K562 (cell line): Measurements from ENCODE around the gene SLC25A42. TPM values are rescaled to one million over a fixed set of nuclear protein-coding genes. Genes with fewer than 3 reads are reported as not detected.

Experiments
- ATAC-seq: fragments of 200-7000 bp; cut with Tn5 transposase; 3 replicates; pipeline ENCODE4 v1.9.1; 2020; ENCODE audit warnings: moderate library complexity
- BruUV-seq: library from RNA; stranded (reverse); fragments of 400-500 nt; replicated peaks from 2 replicates; lab custom pipeline; 2021; lab: Mats Ljungman, UMichigan
- CTCF ChIA-PET: fragments of 300-600 bp; formaldehyde crosslinking; extraction: SDS; loops from one replicate; lab custom pipeline; 2021; ENCODE audit warnings: low intra/inter-chr PET ratio; lab: Yijun Ruan, JAX
- POLR2A ChIA-PET: fragments of 300-600, 350-650 bp; sonication (Branson Sonifier 250); formaldehyde crosslinking; extraction: SDS; loops from one replicate; lab custom pipeline; 2021; ENCODE audit warnings: antibody characterized with exemption, inconsistent platforms; lab: Yijun Ruan, JAX
- DNase-seq, 4 experiments: peaks; one replicate each; pipeline versions ENCODE4 v3.0.0 to v3.0.0-alpha.2; 2011 to 2018; ENCODE audit warnings: low spot score in 3 of 4, mixed read lengths in 3 of 4; ENCODE audit errors: extremely low read depth in 1 of 4
- FAIRE-seq: peaks from 2 replicates; lab custom pipeline; 2011; peaks lifted over from hg19 to GRCh38; lab: Jason Lieb, UNC
- H2AFZ ChIP-seq: 2 replicates; pipeline ENCODE4 v1.6.0; 2011; ENCODE audit warnings: low read depth, low read length, control low read depth, inconsistent platforms
- H3K27ac ChIP-seq: fragments of 200-600 bp; 3 replicates; pipeline ENCODE4 v1.8.0; 2011; ENCODE audit warnings: low read depth, mild to moderate bottlenecking, control low read depth, inconsistent platforms, low read length, moderate library complexity, mixed read lengths; ENCODE audit errors: extremely low read depth
- H3K27me3 ChIP-seq, 2 experiments: fragments of 300-600 bp in 1 of 2; 2 replicates in 1 of 2; 3 replicates in 1 of 2; pipeline versions ENCODE4 v1.6.0 to v1.8.0; 2011; ENCODE audit warnings: inconsistent platforms in 2 of 2, low read length in 2 of 2, mild to moderate bottlenecking in 1 of 2, mixed read lengths in 1 of 2, moderate library complexity in 1 of 2; ENCODE audit not compliant: control insufficient read depth in 2 of 2, insufficient read depth in 2 of 2
- H3K36me3 ChIP-seq: fragments of 300-600 bp; 3 replicates; pipeline ENCODE4 v1.8.0; 2011; ENCODE audit warnings: mild to moderate bottlenecking, low read length, inconsistent platforms; ENCODE audit not compliant: control insufficient read depth, insufficient read depth
- H3K4me1 ChIP-seq, 2 experiments: fragments of 200-600 bp in 1 of 2; replicated peaks in 1 of 2; 2 replicates in 1 of 2; 3 replicates in 1 of 2; pipeline versions ENCODE4 v1.5.1 to v1.8.0; 2011; ENCODE audit warnings: inconsistent platforms in 2 of 2, low read length in 2 of 2, mild to moderate bottlenecking in 1 of 2, mixed read lengths in 1 of 2, moderate library complexity in 1 of 2; ENCODE audit not compliant: control insufficient read depth in 2 of 2, insufficient read depth in 2 of 2
- H3K4me2 ChIP-seq: 2 replicates; pipeline ENCODE4 v1.6.1; 2011; ENCODE audit warnings: low read length, control low read depth, inconsistent platforms, mixed read lengths; ENCODE audit not compliant: insufficient read depth
- H3K4me3 ChIP-seq: fragments of 200-600 bp; sonication (generic), shearing (Covaris generic); 2 replicates; pipeline ENCODE4 v1.5.1; 2016; ENCODE audit warnings: control low read depth, inconsistent platforms
- H3K79me2 ChIP-seq: fragments of 200-600 bp; 3 replicates; pipeline ENCODE4 v1.8.0; 2011; ENCODE audit warnings: low read length, inconsistent platforms; ENCODE audit not compliant: control insufficient read depth, insufficient read depth
- H3K9ac ChIP-seq, 2 experiments: 2 replicates each; pipeline versions ENCODE4 v1.6.0 to v1.6.1; 2011; ENCODE audit warnings: low read depth in 2 of 2, low read length in 2 of 2, control low read depth in 1 of 2, inconsistent platforms in 1 of 2, mild to moderate bottlenecking in 1 of 2, mixed read lengths in 1 of 2; ENCODE audit not compliant: insufficient read depth in 1 of 2
- H3K9me1 ChIP-seq: one replicate; pipeline ENCODE4 v1.6.0; 2011; ENCODE audit warnings: inconsistent platforms, mild to moderate bottlenecking, low read length, moderate library complexity; ENCODE audit not compliant: control insufficient read depth, insufficient read depth
- H3K9me3 ChIP-seq: replicated peaks from 2 replicates; pipeline ENCODE4 v1.5.1; 2011; ENCODE audit warnings: low read depth, low read length, inconsistent platforms; ENCODE audit not compliant: control insufficient read depth, insufficient read depth
- H4K20me1 ChIP-seq: replicated peaks from 2 replicates; pipeline ENCODE4 v1.6.1; 2011; ENCODE audit warnings: low read length, inconsistent platforms, mixed read lengths; ENCODE audit not compliant: control insufficient read depth, insufficient read depth
- ATF1 ChIP-seq, 2 experiments: fragments of 450-650 bp in 1 of 2; IDR thresholded peaks; 2 replicates each; pipeline ENCODE4 v1.6.1; 2016; ENCODE audit warnings: missing compliant biosample characterization in 1 of 2, missing genetic modification characterization in 1 of 2
- BMI1 ChIP-seq: fragments of 150-350 bp; IDR thresholded peaks from 2 replicates; pipeline ENCODE4 v1.6.1; 2014; ENCODE audit warnings: low read length
- ESRRA ChIP-seq: fragments of 450-650 bp; IDR thresholded peaks from 2 replicates; pipeline ENCODE4 v1.6.1; 2014; ENCODE audit warnings: low read depth, mild to moderate bottlenecking, moderate library complexity, borderline replicate concordance
- FOXK2 ChIP-seq, 2 experiments: fragments of 450-650 bp; IDR thresholded peaks in 1 of 2; conservative IDR thresholded peaks in 1 of 2; 2 replicates each; pipeline ENCODE4 v1.6.1; 2016; ENCODE audit warnings: low read depth in 2 of 2, mild to moderate bottlenecking in 1 of 2
- HNRNPLL ChIP-seq: fragments of 200-400 bp; formaldehyde crosslinking; IDR thresholded peaks from 2 replicates; pipeline ENCODE4 v1.6.1; 2017; ENCODE audit warnings: low read length, low read depth, mild to moderate bottlenecking; ENCODE audit not compliant: poor library complexity, severe bottlenecking
- LCOR ChIP-seq: sonication (generic); formaldehyde crosslinking; IDR thresholded peaks from 2 replicates; pipeline ENCODE4 v1.8.0; 2022; ENCODE audit warnings: mild to moderate bottlenecking, missing genetic modification reagents
- NCOA2 ChIP-seq, 2 experiments: fragments of 450-650 bp; IDR thresholded peaks; 2 replicates each; pipeline ENCODE4 v1.6.1; 2018; ENCODE audit warnings: mild to moderate bottlenecking in 2 of 2, moderate library complexity in 1 of 2; ENCODE audit not compliant: partially characterized antibody in 2 of 2
- NCOA6 ChIP-seq: fragments of 450-650 bp; IDR thresholded peaks from 2 replicates; pipeline ENCODE4 v1.6.1; 2017; ENCODE audit warnings: mild to moderate bottlenecking
- PHF21A ChIP-seq: fragments of 450-650 bp; IDR thresholded peaks from 2 replicates; pipeline ENCODE4 v1.6.1; 2017; ENCODE audit warnings: low read depth, borderline replicate concordance
- SMARCA4 ChIP-seq: fragments of 450-650 bp; IDR thresholded peaks from 2 replicates; pipeline ENCODE4 v1.6.1; 2016
- U2AF1 ChIP-seq: fragments of 200-400 bp; formaldehyde crosslinking; optimal IDR thresholded peaks from 2 replicates; pipeline ENCODE3; 2017; ENCODE audit warnings: mild to moderate bottlenecking, low read depth, low read length, moderate library complexity
- YBX1 ChIP-seq: fragments of 450-650 bp; IDR thresholded peaks from 2 replicates; pipeline ENCODE4 v1.7.1; 2016; ENCODE audit warnings: mild to moderate bottlenecking
- ZNF347 ChIP-seq: fragments of 450-650 bp; formaldehyde crosslinking; IDR thresholded peaks from 2 replicates; pipeline ENCODE4 v1.4.0; 2020; ENCODE audit warnings: low read depth, mild to moderate bottlenecking, moderate library complexity
- ZNF431 ChIP-seq: sonication (generic); formaldehyde crosslinking; IDR thresholded peaks from 2 replicates; pipeline ENCODE4 v1.8.0; 2022; ENCODE audit warnings: mild to moderate bottlenecking, missing genetic modification reagents
- WGBS: fragments of 100-300 bp; shearing (Covaris generic); methylation state at CpG from one replicate; pipeline ENCODE4 v1.1.6; 2016; ENCODE audit warnings: low coverage, mixed read lengths; ENCODE audit not compliant: insufficient coverage; ENCODE audit errors: missing lambda C conversion rate; 5-methylcytosine and 5-hydroxymethylcytosine counted together
- in situ Hi-C: fragments of 300-500 bp; cut with MboI; formaldehyde crosslinking; loops from 4 replicates; pipeline ENCODE4 v1.15.0; 2018; ENCODE audit warnings: inconsistent platforms, mixed read lengths
- intact Hi-C: fragments of 100-400 bp; cut with micrococcal nuclease; formaldehyde crosslinking; loops from 2 replicates; pipeline ENCODE4 v1.14.2; 2022
- polyA plus RNA-seq, 8 experiments: library from polyadenylated mRNA; depleted of rRNA in 4 of 8; stranded (reverse) in 5 of 8; unstranded in 3 of 8; fragments of >200 nt; fragmentation: Nextera tagmentation in 2 of 8; fragmentation: Illumina TruSeq in 1 of 8; extraction: Ambion mirVana in 2 of 8; extraction: Trizol in 1 of 8; gene quantifications; 2 replicates each; pipeline versions ENCODE4 v1.2.1 to v1.2.3, GENCODE V29; 2011 to 2014; ENCODE audit warnings: inconsistent platforms in 1 of 8, missing spikeins in 1 of 8
- total RNA-seq, 7 experiments: library from RNA; depleted of rRNA in 6 of 7; stranded (reverse); fragments of >200 nt in 6 of 7; fragmentation: Illumina TruSeq in 2 of 7; extraction: Trizol in 2 of 7; gene quantifications; 2 replicates each; pipeline versions ENCODE4 v1.2.1 to v1.2.3, GENCODE V29; 2011 to 2021; ENCODE audit warnings: low replicate concordance in 1 of 7
- TF ChIP-seq, protein P1 (sequence below): fragments of 450-650 bp; formaldehyde crosslinking; IDR thresholded peaks from 2 replicates; pipeline ENCODE4 v1.4.0; 2022; ENCODE audit warnings: missing genetic modification characterization
- TF ChIP-seq, protein P2 (sequence below), 2 experiments: fragments of 150-350 bp in 1 of 2; IDR thresholded peaks; 2 replicates each; pipeline ENCODE4 v1.6.1; 2012 to 2016; ENCODE audit warnings: low read depth in 2 of 2, low read length in 2 of 2, mild to moderate bottlenecking in 1 of 2, moderate library complexity in 1 of 2

SLC25A42 gene
- total and polyA plus RNA-seq, 9 of the 15 experiments (the other 6 are each of a cell fraction or from before 2014, with no cell fraction given): 0.59 to 32.2 (median 14.1) TPM

DNA sequence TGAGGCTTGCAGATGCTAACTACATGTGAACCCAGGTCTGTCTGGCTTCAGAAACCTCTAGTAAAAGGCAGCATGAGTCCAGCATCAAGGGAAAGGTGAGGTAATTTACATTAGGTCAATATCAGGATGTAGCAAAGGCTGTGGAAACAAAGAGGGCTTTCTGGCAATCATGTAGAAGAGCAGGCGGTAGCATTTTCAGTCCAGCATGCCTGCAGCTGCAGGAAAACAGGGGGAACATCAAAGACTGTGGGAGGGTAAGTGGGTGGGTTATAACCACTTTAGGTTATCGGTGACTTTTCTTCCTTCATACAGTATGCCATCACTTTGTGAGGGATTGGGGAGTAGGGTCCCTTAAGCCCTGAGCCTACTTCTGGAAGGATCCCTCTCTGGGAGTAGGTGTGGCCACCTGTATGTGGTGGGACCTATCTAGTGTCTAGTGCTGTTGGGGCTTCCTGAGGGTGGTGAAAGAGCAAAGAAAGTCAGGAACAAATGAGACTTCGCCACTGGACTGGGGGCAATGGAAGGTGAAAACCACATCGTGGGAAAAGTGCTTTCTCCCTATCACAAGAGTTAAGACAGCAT lies 41.3 kb upstream of the SLC25A42 start:
- H3K27ac ChIP-seq: no peak overlapping the region
- DNase-seq: no peak
- FAIRE-seq: no peak
- no peaks in the 10 kb centered on the region for H3K4me1 ChIP-seq
- peaks cover 88% of the 10 kb centered on the region for H3K36me3 ChIP-seq
- H2AFZ ChIP-seq: no peak overlapping the region
- intact Hi-C loops (no loop called here), in situ Hi-C loops (no loop called here)
- H3K79me2 ChIP-seq: peaks cover 80% of the 10 kb centered on the region
- BruUV-seq: no TSS peak
- ChIA-PET POLR2A (interaction anchor here (1.1 kb wide), 1 partner anchor 35 kb away, joined by 3 read pairs; no protein-coding TSS in a partner anchor), CTCF (no interaction called here)
- H3K9me3 ChIP-seq: no peaks in the 10 kb centered on the region
- H3K9ac ChIP-seq: no peak overlapping the region
- H3K9me1 ChIP-seq: no peaks in the 10 kb centered on the region
- no peak overlapping the region for H3K4me2 ChIP-seq
- H4K20me1 ChIP-seq: peaks cover 26% of the 10 kb centered on the region
- WGBS: 84% methylated on average over 4 of the region's 4 CpGs
- no peaks in the 10 kb centered on the region for H3K27me3 ChIP-seq
- H3K4me3 ChIP-seq: no peak overlapping the region
- ATAC-seq: no peak; the same call in 1 of the 3 replicates
- no peak for TF ChIP-seq ESRRA
- TF ChIP-seq SMARCA4: no peak
- TF ChIP-seq LCOR: no peak
- TF ChIP-seq FOXK2 (conservative IDR thresholded peaks at IDR 0.05 in 1 of 2, IDR thresholded peaks at IDR 0.05 in 1 of 2; ENCODE audit: low read depth in 2 of 2): no peak
- TF ChIP-seq, protein P1, sequence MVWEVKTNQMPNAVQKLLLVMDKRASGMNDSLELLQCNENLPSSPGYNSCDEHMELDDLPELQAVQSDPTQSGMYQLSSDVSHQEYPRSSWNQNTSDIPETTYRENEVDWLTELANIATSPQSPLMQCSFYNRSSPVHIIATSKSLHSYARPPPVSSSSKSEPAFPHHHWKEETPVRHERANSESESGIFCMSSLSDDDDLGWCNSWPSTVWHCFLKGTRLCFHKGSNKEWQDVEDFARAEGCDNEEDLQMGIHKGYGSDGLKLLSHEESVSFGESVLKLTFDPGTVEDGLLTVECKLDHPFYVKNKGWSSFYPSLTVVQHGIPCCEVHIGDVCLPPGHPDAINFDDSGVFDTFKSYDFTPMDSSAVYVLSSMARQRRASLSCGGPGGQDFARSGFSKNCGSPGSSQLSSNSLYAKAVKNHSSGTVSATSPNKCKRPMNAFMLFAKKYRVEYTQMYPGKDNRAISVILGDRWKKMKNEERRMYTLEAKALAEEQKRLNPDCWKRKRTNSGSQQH: no peak
- TF ChIP-seq NCOA6: no peak
- no peak for TF ChIP-seq PHF21A
- TF ChIP-seq YBX1: no peak
- no peak for TF ChIP-seq NCOA2 (IDR thresholded peaks at IDR 0.05; ENCODE audit: partially characterized antibody in 2 of 2)
- no peak for TF ChIP-seq U2AF1
- TF ChIP-seq ZNF431 (CRISPR knock-in tag): no peak
- no peak for TF ChIP-seq HNRNPLL
- TF ChIP-seq ATF1 (CRISPR knock-in tag; IDR thresholded peaks at IDR 0.05): no peak
- no peak for TF ChIP-seq ATF1 (tag; IDR thresholded peaks at IDR 0.05)
- TF ChIP-seq BMI1: no peak
- TF ChIP-seq, protein P2, sequence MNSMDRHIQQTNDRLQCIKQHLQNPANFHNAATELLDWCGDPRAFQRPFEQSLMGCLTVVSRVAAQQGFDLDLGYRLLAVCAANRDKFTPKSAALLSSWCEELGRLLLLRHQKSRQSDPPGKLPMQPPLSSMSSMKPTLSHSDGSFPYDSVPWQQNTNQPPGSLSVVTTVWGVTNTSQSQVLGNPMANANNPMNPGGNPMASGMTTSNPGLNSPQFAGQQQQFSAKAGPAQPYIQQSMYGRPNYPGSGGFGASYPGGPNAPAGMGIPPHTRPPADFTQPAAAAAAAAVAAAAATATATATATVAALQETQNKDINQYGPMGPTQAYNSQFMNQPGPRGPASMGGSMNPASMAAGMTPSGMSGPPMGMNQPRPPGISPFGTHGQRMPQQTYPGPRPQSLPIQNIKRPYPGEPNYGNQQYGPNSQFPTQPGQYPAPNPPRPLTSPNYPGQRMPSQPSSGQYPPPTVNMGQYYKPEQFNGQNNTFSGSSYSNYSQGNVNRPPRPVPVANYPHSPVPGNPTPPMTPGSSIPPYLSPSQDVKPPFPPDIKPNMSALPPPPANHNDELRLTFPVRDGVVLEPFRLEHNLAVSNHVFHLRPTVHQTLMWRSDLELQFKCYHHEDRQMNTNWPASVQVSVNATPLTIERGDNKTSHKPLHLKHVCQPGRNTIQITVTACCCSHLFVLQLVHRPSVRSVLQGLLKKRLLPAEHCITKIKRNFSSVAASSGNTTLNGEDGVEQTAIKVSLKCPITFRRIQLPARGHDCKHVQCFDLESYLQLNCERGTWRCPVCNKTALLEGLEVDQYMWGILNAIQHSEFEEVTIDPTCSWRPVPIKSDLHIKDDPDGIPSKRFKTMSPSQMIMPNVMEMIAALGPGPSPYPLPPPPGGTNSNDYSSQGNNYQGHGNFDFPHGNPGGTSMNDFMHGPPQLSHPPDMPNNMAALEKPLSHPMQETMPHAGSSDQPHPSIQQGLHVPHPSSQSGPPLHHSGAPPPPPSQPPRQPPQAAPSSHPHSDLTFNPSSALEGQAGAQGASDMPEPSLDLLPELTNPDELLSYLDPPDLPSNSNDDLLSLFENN (IDR thresholded peaks at IDR 0.05; ENCODE audit: low read depth in 2 of 2, low read length in 2 of 2): no peak
- TF ChIP-seq ZNF347 (CRISPR knock-in tag): no peak
